ENCODE results near the gene DNAH6.

GRCh38 chr2:84703831-84704230, 187.5 kb downstream of the DNAH6 start:
- TF ChIP-seq CTCF (IDR thresholded peaks at IDR 0.05; ENCODE audit: low read depth, low read length) (no peak), EZH2phosphoT487 (IDR thresholded peaks at IDR 0.05; ENCODE audit: low read depth) (no peak)

All from OCI-LY3 (cell line).